H1 (cell line): ENCODE results near the gene USB1. TPM values are rescaled to one million over a fixed set of nuclear protein-coding genes. Genes with fewer than 3 reads are reported as not detected.
A peak's percentile ranks its signal among the peaks of the same experiment; 100 is the strongest.

Experiments used
- CTCF ChIA-PET: fragments of 300-600 bp; sonication (Branson Sonifier 250); formaldehyde crosslinking; loops from one replicate; lab custom pipeline; 2021; ENCODE audit not compliant: partially characterized antibody; lab: Charles Lee
- POLR2A ChIA-PET: fragments of 300-600 bp; sonication (Branson Sonifier 250); formaldehyde crosslinking; loops from one replicate; lab custom pipeline; 2021; ENCODE audit warnings: inconsistent platforms; ENCODE audit not compliant: partially characterized antibody; lab: Charles Lee
- DNase-seq, 2 experiments: peaks; one replicate each; pipeline versions ENCODE4 v3.0.0 to v3.0.0-alpha.2; 2010 to 2022; ENCODE audit warnings: low spot score in 2 of 2, low read depth in 1 of 2, mixed read lengths in 1 of 2
- FAIRE-seq: peaks from 2 replicates; lab custom pipeline; 2011; peaks lifted over from hg19 to GRCh38; lab: Jason Lieb, UNC
- H2AFZ ChIP-seq: 2 replicates; pipeline ENCODE4 v1.8.1; 2012; ENCODE audit warnings: low read length, inconsistent platforms
- H2AK5ac ChIP-seq: 2 replicates; pipeline ENCODE4 v1.6.1; 2013; ENCODE audit warnings: low read depth, low read length
- H2BK120ac ChIP-seq: replicated peaks from 2 replicates; pipeline ENCODE3; 2013; ENCODE audit warnings: low read depth, low read length, inconsistent platforms
- H2BK12ac ChIP-seq: 2 replicates; pipeline ENCODE4 v1.6.1; 2013; ENCODE audit warnings: low read depth, low read length
- H2BK15ac ChIP-seq: 2 replicates; pipeline ENCODE4 v1.6.1; 2013; ENCODE audit warnings: low read length
- H2BK20ac ChIP-seq: 2 replicates; pipeline ENCODE4 v1.6.1; 2013; ENCODE audit warnings: low read length
- H2BK5ac ChIP-seq: 2 replicates; pipeline ENCODE4 v1.6.1; 2013; ENCODE audit warnings: low read depth, low read length
- H3K14ac ChIP-seq: 2 replicates; pipeline ENCODE4 v1.6.1; 2013; ENCODE audit warnings: inconsistent platforms; ENCODE audit not compliant: insufficient read length
- H3K18ac ChIP-seq: 2 replicates; pipeline ENCODE4 v1.6.1; 2013; ENCODE audit warnings: low read length; ENCODE audit errors: extremely low read depth
- H3K23ac ChIP-seq: 2 replicates; pipeline ENCODE4 v1.6.1; 2013; ENCODE audit warnings: inconsistent platforms; ENCODE audit not compliant: insufficient read length
- H3K23me2 ChIP-seq: 2 replicates; pipeline ENCODE4 v1.6.1; 2013; ENCODE audit warnings: low read depth, low read length
- H3K27ac ChIP-seq: 2 replicates; pipeline ENCODE4 v1.6.1; 2011; ENCODE audit warnings: low read depth, low read length, inconsistent platforms
- H3K27me3 ChIP-seq, 4 experiments: replicated peaks in 1 of 4; 1 replicate in 1 of 4; 2 replicates in 3 of 4; pipeline versions ENCODE4 v1.6.1 to v1.8.1; 2011 to 2013; ENCODE audit warnings: low read length in 3 of 4, mild to moderate bottlenecking in 3 of 4, inconsistent platforms in 2 of 4, mixed read lengths in 2 of 4, moderate library complexity in 1 of 4; ENCODE audit not compliant: control insufficient read depth in 3 of 4, insufficient read depth in 3 of 4; ENCODE audit errors: extremely low read depth in 1 of 4
- H3K36me3 ChIP-seq, 4 experiments: 2 replicates each; pipeline versions ENCODE4 v1.6.1 to v1.8.1; 2011 to 2013; ENCODE audit warnings: mild to moderate bottlenecking in 4 of 4, low read length in 3 of 4, moderate library complexity in 2 of 4, control low read depth in 1 of 4, inconsistent platforms in 1 of 4; ENCODE audit not compliant: insufficient read depth in 4 of 4, control insufficient read depth in 2 of 4
- H3K4ac ChIP-seq: replicated peaks from 2 replicates; pipeline ENCODE3; 2013; ENCODE audit warnings: low read length, low read depth, mixed read lengths, inconsistent platforms; ENCODE audit not compliant: insufficient read length
- H3K4me1 ChIP-seq, 4 experiments: replicated peaks in 1 of 4; 1 replicate in 1 of 4; 2 replicates in 3 of 4; pipeline versions ENCODE4 v1.6.1 to v1.8.1; 2011 to 2013; ENCODE audit warnings: low read length in 3 of 4, inconsistent platforms in 2 of 4, mixed read lengths in 1 of 4; ENCODE audit not compliant: insufficient read depth in 4 of 4, control insufficient read depth in 3 of 4
- H3K4me2 ChIP-seq, 2 experiments: 2 replicates each; pipeline versions ENCODE4 v1.6.1 to v1.8.1; 2011 to 2013; ENCODE audit warnings: low read depth in 2 of 2, low read length in 2 of 2, control low read depth in 1 of 2, inconsistent platforms in 1 of 2, mild to moderate bottlenecking in 1 of 2; ENCODE audit not compliant: insufficient read depth in 1 of 2
- H3K4me3 ChIP-seq, 4 experiments: fragments of 200-600, 300-600 bp in 1 of 4; sonication (generic), shearing (Covaris generic), sonication (Bioruptor Twin) in 1 of 4; 2 replicates each; pipeline versions ENCODE4 v1.5.1 to v1.8.1; 2011 to 2016; ENCODE audit warnings: low read length in 4 of 4, low read depth in 3 of 4, control low read depth in 2 of 4, inconsistent platforms in 2 of 4, mild to moderate bottlenecking in 2 of 4, mixed read lengths in 1 of 4, moderate library complexity in 1 of 4; ENCODE audit not compliant: insufficient read depth in 2 of 4; ENCODE audit errors: extremely low read depth in 1 of 4
- H3K56ac ChIP-seq: replicated peaks from 2 replicates; pipeline ENCODE3; 2013; ENCODE audit warnings: low read depth, mild to moderate bottlenecking, mixed read lengths, low read length, inconsistent platforms; ENCODE audit not compliant: insufficient read length
- H3K79me1 ChIP-seq: 2 replicates; pipeline ENCODE4 v1.6.1; 2013; ENCODE audit warnings: low read depth, low read length, control low read depth
- H3K79me2 ChIP-seq, 2 experiments: 2 replicates each; pipeline versions ENCODE4 v1.6.1 to v1.8.1; 2012 to 2013; ENCODE audit warnings: low read length in 2 of 2, mild to moderate bottlenecking in 2 of 2, inconsistent platforms in 1 of 2; ENCODE audit not compliant: insufficient read depth in 2 of 2, control insufficient read depth in 1 of 2
- H3K9ac ChIP-seq, 4 experiments: replicated peaks in 1 of 4; 1 replicate in 1 of 4; 2 replicates in 3 of 4; pipeline versions ENCODE4 v1.6.1 to v1.8.1; 2011 to 2013; ENCODE audit warnings: low read depth in 3 of 4, low read length in 3 of 4, control low read depth in 2 of 4, mild to moderate bottlenecking in 2 of 4, moderate library complexity in 2 of 4, inconsistent platforms in 1 of 4; ENCODE audit errors: extremely low read depth in 1 of 4
- H3K9me3 ChIP-seq, 2 experiments: 2 replicates each; pipeline versions ENCODE4 v1.6.1 to v1.8.1; 2012 to 2013; ENCODE audit warnings: mild to moderate bottlenecking in 2 of 2, moderate library complexity in 2 of 2, control low read depth in 1 of 2, inconsistent platforms in 1 of 2, low read depth in 1 of 2, low read length in 1 of 2, mixed read lengths in 1 of 2; ENCODE audit not compliant: insufficient read depth in 2 of 2
- H4K20me1 ChIP-seq, 2 experiments: replicated peaks in 1 of 2; 2 replicates each; pipeline versions ENCODE3 to v1.8.1; 2011 to 2013; ENCODE audit warnings: inconsistent platforms in 2 of 2, low read length in 2 of 2, mild to moderate bottlenecking in 1 of 2; ENCODE audit not compliant: insufficient read depth in 2 of 2, control insufficient read depth in 1 of 2
- H4K5ac ChIP-seq: 2 replicates; pipeline ENCODE4 v1.6.1; 2013; ENCODE audit warnings: low read length, low read depth, mixed read lengths, inconsistent platforms; ENCODE audit not compliant: insufficient read length
- H4K8ac ChIP-seq: 2 replicates; pipeline ENCODE4 v1.8.0; 2013; ENCODE audit warnings: mild to moderate bottlenecking, moderate library complexity, low read length, inconsistent platforms; ENCODE audit not compliant: insufficient read depth; ENCODE audit errors: extremely low read depth
- H4K91ac ChIP-seq: replicated peaks from 2 replicates; pipeline ENCODE3; 2013; ENCODE audit warnings: low read length, mixed read lengths, inconsistent platforms; ENCODE audit not compliant: insufficient read length
- ASH2L ChIP-seq: fragments of 200-600, 300-600 bp; sonication (generic); IDR thresholded peaks from one replicate; pipeline ENCODE4 v1.7.1; 2017; ENCODE audit warnings: low read length
- BCL11A ChIP-seq, 2 experiments: IDR thresholded peaks; one replicate each; pipeline ENCODE4 v1.6.1; 2011; ENCODE audit warnings: low read depth in 2 of 2, low read length in 2 of 2, mild to moderate bottlenecking in 2 of 2
- E2F6 ChIP-seq: IDR thresholded peaks from 2 replicates; pipeline ENCODE4 v1.6.1; 2012; ENCODE audit warnings: inconsistent platforms
- HDAC6 ChIP-seq: IDR thresholded peaks from one replicate; pipeline ENCODE4 v1.7.1; 2012; ENCODE audit warnings: low read depth, mild to moderate bottlenecking, inconsistent platforms, low read length, moderate library complexity
- KDM4A ChIP-seq: IDR thresholded peaks from one replicate; pipeline ENCODE4 v1.7.1; 2012; ENCODE audit warnings: low read depth, mild to moderate bottlenecking, moderate library complexity, low read length, inconsistent platforms; ENCODE audit not compliant: severe bottlenecking
- PHF8 ChIP-seq: fragments of 200-600 bp; sonication (generic); conservative IDR thresholded peaks from 2 replicates; pipeline ENCODE4 v1.7.1; 2012; ENCODE audit warnings: low read depth, mild to moderate bottlenecking, inconsistent platforms, low read length, moderate library complexity
- POLR2A ChIP-seq, 2 experiments: IDR thresholded peaks; 1 replicate in 1 of 2; 2 replicates in 1 of 2; pipeline ENCODE4 v1.6.1; 2011; ENCODE audit warnings: low read depth in 2 of 2, low read length in 2 of 2, mild to moderate bottlenecking in 2 of 2; ENCODE audit errors: control extremely low read depth in 1 of 2
- RFX5 ChIP-seq: IDR thresholded peaks from 2 replicates; pipeline ENCODE4 v1.6.1; 2011; ENCODE audit warnings: low read depth, low read length, improper control_type of control experiment, borderline replicate concordance
- RNF2 ChIP-seq: fragments of 200-900, 300-1000 bp; sonication (generic); IDR thresholded peaks from 2 replicates; pipeline ENCODE4 v1.7.1; 2016; ENCODE audit warnings: borderline replicate concordance, low read depth, mild to moderate bottlenecking, antibody characterized with exemption, low read length; ENCODE audit not compliant: poor library complexity, severe bottlenecking; ENCODE audit errors: missing control alignments
- WGBS, 2 experiments: shearing (Covaris generic) in 1 of 2; methylation state at CpG; one replicate each; pipeline versions ENCODE4 v1.1.6 to v1.1.7; 2013 to 2015; ENCODE audit warnings: low lambda C conversion rate in 2 of 2, mixed read lengths in 2 of 2, inconsistent platforms in 1 of 2, low coverage in 1 of 2, missing lambda C conversion rate in 1 of 2; ENCODE audit not compliant: insufficient replicate concordance in 2 of 2, insufficient coverage in 1 of 2, insufficient read length in 1 of 2; ENCODE audit errors: extremely low coverage in 1 of 2, missing lambda C conversion rate in 1 of 2; 5-methylcytosine and 5-hydroxymethylcytosine counted together
- polyA plus RNA-seq, 7 experiments: library from polyadenylated mRNA; depleted of rRNA in 3 of 7; stranded (reverse) in 5 of 7; unstranded in 2 of 7; fragments of >200 nt in 5 of 7; fragments of 200-250 nt in 2 of 7; gene quantifications; 1 replicate in 5 of 7; 2 replicates in 1 of 7; 4 replicates in 1 of 7; pipeline versions ENCODE4 v1.2.1 to v1.2.3, GENCODE V29; 2011 to 2013; ENCODE audit warnings: missing spikeins in 2 of 7, mixed read lengths in 2 of 7
- total RNA-seq: library from RNA; stranded (reverse); fragmentation: NEBNext Ultra II Directional; extraction: Animal tissue kit (Norgen Biotek cat#: 25700); gene quantifications from 2 replicates; pipeline ENCODE4 v1.2.1, GENCODE V29; 2021
- TF ChIP-seq, protein P1 (sequence below): IDR thresholded peaks from 2 replicates; pipeline ENCODE4 v1.6.1; 2011; ENCODE audit warnings: low read length, improper control_type of control experiment

USB1 gene
- total and polyA plus RNA-seq, 2 of the 8 experiments (the other 6 are each of a cell fraction or from before 2014, with no cell fraction given): 65.4 to 75.9 TPM

DNA sequence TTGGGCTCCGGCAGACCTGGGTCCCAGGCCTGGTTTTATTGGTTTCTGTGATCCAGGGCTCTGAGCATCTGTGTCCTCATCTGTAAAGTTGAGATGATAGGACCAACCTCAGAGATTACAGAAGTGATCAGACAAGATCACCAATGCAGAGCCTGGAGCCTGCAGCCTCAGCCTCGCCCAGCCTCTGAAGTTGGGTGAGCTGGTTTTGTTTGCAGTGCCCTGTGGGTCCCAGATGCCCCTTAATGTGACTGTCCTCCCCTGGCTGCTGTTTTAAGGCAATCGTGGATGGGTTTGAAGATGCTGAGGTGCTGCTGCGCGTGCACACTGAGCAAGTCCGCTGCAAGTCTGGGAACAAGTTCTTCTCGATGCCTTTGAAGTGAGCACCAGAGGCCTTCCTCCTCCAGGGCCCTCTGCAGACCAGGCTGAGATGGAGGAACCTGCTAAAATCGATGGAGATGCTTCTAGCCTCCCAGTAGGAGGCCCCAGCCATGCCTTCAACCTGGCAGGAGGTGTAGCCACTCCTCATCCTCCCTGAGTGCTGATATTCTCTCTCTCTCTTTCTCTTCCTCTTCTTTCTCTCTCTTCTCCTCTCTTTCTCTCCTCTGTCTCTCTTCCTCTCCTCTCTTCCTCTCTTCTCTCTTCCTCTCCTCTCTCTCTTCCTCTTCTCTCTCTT, 18.8 kb downstream of the USB1 start:
- no peak overlapping the region for H3K4me3 ChIP-seq
- ChIA-PET CTCF (interaction anchor here (0.5 to 5.3 kb wide), 29 partner anchors 9 to 475 kb away, joined by 3 to 52 read pairs (median 5); partner anchors contain the start of gene CFAP20), POLR2A (interaction anchor here (1.1 kb wide), 1 partner anchor 9 kb away, joined by 3 read pairs; no protein-coding TSS in a partner anchor)
- H4K8ac ChIP-seq: no peak overlapping the region
- WGBS, 2 experiments: 88% methylated on average over 7 of the region's 8 CpGs; no CpG with 5 or more reads in 1 of the 2 experiments
- H3K79me2 ChIP-seq: no peaks in the 10 kb centered on the region
- H4K20me1 ChIP-seq: no peaks in the 10 kb centered on the region
- no peaks in the 10 kb centered on the region; a peak in 1 of 8 replicates for H3K36me3 ChIP-seq
- H3K27ac ChIP-seq: no peak overlapping the region
- no peak overlapping the region for H2BK20ac ChIP-seq
- H3K18ac ChIP-seq: no peak overlapping the region
- peak overlapping the region in 1 of 4 experiments; percentile 22; a peak in 1 of 7 replicates for H3K9ac ChIP-seq
- no peak overlapping the region for H2BK5ac ChIP-seq
- no peak for FAIRE-seq
- H3K23me2 ChIP-seq: peaks cover 7% of the 10 kb centered on the region; the same call in 1 of the 2 replicates
- H2BK12ac ChIP-seq: no peak overlapping the region
- H3K4me2 ChIP-seq: no peak overlapping the region
- no peak overlapping the region for H3K14ac ChIP-seq
- H4K5ac ChIP-seq: no peak overlapping the region
- H4K91ac ChIP-seq: no peak overlapping the region
- no peaks in the 10 kb centered on the region for H3K9me3 ChIP-seq
- 0 out of 2 replicates have a peak, but pooled peaks cover 2% of the 10 kb centered on the region for H3K79me1 ChIP-seq
- H3K4me1 ChIP-seq: peaks cover 0 to 12% (median 10%) of the 10 kb centered on the region in 4 experiments; a peak in 5 of 7 replicates
- no peaks in the 10 kb centered on the region; a peak in 3 of 7 replicates for H3K27me3 ChIP-seq
- no peak overlapping the region for H2AFZ ChIP-seq
- no peak overlapping the region for H2AK5ac ChIP-seq
- H3K56ac ChIP-seq: no peak overlapping the region
- no peak overlapping the region for H2BK15ac ChIP-seq
- no peak overlapping the region for H3K23ac ChIP-seq
- no peak overlapping the region for H2BK120ac ChIP-seq
- no peak overlapping the region for H3K4ac ChIP-seq
- DNase-seq: no peak
- TF ChIP-seq PHF8: no peak
- TF ChIP-seq E2F6: no peak
- TF ChIP-seq HDAC6: no peak
- TF ChIP-seq BCL11A (IDR thresholded peaks at IDR 0.05; ENCODE audit: low read depth in 2 of 2, low read length in 2 of 2): no peak
- no peak for TF ChIP-seq KDM4A
- TF ChIP-seq, protein P1, sequence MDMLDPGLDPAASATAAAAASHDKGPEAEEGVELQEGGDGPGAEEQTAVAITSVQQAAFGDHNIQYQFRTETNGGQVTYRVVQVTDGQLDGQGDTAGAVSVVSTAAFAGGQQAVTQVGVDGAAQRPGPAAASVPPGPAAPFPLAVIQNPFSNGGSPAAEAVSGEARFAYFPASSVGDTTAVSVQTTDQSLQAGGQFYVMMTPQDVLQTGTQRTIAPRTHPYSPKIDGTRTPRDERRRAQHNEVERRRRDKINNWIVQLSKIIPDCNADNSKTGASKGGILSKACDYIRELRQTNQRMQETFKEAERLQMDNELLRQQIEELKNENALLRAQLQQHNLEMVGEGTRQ: no peak
- TF ChIP-seq RFX5: no peak
- no peak for TF ChIP-seq RNF2
- no peak for TF ChIP-seq POLR2A (IDR thresholded peaks at IDR 0.05; ENCODE audit: control extremely low read depth in 1 of 2, low read depth in 2 of 2, low read length in 2 of 2)
- no peak for TF ChIP-seq ASH2L
